DMS114 treated with DMSO at 0.1 percent for 48 hours (cell line): Measurements from ENCODE around the gene CGB3.
"Not testable (repeated sequence)": the region's sequence is repeated elsewhere in the genome, so short reads cannot be mapped to it uniquely, and the experiment has no call there.

Experiments
- DNase-seq: peaks from one replicate; lab custom pipeline; 2025; ENCODE audit not compliant: unreplicated experiment; lab: John Stamatoyannopoulos, UW

Gene CGB3

DNA sequence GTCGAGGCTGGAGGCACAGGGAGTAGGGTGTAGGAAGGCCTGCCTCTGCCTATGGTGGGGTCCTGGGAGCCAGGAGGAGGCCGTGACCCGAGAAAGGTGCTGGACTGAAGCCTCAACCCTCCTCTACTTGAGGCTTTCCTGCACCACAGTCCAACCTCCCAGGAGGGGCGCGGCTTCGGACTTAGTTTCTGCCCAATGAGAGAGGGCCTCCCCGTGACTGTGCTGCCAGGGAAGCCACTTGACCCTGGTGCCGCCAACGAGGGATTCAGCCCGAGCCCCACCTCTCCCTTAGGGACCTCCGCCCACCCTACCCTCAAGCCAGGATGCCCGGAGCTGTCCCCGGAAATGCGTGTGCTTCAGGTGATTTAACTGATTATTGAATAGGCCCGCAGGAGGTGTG, at the start of gene CGB3:
Gene CGB3 (minus strand): TSS at position 101 of the 400 bp plus-strand sequence. CDS start 362 bp downstream, outside the sequence.
- DNase-seq, result not testable (repeated sequence)

DNA sequence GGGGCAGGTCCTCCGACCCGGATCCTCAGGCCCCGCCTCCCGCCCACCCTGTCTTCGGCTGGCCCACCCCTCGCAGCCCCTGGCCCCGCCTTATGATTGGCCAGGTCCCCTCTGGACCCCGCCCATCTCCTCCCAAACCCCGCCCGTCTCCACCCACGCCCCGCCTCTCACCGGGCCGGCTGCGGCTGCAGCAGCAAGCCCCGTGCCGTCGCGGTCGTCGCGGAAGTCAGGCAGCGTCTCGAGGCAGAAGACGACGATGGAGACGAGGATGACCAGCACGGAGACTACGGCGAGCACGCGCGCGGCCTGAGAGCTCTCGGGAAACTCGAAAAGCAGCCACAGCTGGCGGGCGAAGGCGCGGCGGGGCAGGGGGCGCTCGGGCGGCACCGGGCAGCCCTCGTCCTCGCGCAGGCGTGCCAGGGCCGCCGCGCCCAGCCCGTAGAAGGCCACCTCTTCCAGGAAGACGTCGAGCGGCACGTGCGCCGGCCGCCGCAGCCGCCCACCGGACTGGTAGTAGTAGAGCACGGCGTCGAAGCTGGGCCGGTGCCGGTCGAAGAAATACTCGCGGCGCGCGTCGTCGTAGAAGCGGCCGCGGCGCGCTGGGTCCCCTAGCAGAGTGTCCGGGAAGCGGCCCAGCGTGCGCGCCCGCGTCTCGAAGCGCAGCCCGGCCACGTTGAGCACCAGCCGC, 47.9 kb upstream of the CGB3 start:
- no peak for DNase-seq

DNA sequence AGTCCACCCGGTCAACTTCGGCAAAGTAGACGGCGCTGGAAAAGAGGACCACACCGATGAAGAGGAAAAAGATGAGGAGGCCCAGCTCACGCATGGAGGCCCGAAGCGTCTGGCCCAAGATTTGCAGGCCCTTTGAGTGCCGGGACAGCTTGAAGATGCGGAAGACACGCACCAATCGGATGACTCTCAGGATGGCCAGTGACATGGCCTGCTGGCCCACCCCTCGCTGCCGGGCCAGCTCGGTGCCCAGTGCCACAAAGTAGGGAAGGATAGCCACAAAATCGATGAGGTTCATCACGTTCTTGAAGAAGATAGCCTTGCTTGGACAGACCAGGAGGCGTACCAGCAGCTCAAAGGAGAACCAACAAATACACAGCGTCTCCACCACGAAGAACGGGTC, 46.3 kb upstream of the CGB3 start:
- DNase-seq, result no peak

DNA sequence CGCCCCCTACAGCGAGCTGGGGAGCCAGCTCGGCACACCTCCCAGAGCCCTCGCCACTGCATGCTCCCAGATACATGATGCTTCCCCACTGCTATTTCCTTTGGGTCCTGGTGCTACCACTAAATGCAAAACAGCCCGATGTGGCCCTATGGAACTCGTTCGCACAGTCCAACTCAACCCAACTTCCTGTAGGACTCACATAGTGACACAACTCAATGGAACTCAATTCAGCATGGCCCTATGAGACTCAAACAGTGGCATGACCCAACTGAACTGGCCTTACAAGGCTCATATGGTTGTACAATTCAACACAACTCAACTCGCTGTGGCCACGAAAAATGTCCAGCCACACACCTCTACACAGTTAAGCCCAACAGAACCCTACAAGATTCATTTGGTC, 44.9 kb upstream of the CGB3 start:
- DNase-seq, result no peak

DNA sequence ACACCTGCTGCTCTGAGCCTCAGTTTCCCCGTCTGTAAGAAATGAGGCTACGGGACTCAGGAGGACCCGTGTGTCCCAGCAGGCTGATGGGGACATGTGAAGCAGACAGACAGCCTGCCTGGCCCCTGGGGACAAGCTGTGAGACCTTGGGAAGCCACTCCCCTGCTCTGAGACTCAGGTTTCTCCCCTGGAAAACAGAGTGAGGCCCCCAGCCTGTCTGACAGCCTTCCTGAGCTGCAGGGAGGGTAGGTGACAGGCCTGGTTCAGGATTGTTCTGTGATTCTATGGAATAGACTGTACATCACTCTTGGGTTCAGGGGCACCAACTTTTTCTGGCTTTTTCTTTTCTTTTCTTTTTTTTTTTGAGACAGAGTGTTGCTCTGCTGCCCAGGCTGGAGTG, 43.4 kb upstream of the CGB3 start:
- no peak for DNase-seq

DNA sequence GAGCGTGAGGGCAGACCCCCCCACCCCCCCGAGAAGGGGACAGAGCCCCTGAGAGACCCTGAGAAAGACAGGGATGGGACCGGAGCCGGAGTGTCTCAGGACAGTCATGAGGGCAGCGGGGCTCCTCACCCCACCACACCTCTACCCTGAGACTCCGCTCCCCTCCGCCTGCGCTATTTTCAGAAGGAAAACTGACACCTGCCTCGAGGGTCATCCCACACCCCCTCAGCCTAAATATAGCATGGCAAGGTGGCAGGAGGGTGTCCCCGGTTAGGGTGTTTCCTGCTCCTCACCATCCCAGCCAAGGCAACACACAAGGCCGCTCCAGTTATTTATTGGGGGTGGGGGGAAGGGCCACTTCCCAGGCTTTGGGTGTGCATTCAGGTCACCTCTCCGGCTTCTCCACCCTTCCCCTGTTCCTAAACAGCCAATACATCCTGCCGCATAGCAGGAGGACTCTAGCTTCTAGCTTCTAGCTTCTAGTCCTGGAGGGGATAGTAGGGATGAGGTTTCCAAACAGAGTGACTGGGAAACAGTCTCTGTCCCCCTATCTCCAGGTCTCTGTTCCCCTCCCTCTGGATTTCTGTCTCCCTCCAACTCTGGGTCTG, 41.9 kb upstream of the CGB3 start:
- no peak for DNase-seq

DNA sequence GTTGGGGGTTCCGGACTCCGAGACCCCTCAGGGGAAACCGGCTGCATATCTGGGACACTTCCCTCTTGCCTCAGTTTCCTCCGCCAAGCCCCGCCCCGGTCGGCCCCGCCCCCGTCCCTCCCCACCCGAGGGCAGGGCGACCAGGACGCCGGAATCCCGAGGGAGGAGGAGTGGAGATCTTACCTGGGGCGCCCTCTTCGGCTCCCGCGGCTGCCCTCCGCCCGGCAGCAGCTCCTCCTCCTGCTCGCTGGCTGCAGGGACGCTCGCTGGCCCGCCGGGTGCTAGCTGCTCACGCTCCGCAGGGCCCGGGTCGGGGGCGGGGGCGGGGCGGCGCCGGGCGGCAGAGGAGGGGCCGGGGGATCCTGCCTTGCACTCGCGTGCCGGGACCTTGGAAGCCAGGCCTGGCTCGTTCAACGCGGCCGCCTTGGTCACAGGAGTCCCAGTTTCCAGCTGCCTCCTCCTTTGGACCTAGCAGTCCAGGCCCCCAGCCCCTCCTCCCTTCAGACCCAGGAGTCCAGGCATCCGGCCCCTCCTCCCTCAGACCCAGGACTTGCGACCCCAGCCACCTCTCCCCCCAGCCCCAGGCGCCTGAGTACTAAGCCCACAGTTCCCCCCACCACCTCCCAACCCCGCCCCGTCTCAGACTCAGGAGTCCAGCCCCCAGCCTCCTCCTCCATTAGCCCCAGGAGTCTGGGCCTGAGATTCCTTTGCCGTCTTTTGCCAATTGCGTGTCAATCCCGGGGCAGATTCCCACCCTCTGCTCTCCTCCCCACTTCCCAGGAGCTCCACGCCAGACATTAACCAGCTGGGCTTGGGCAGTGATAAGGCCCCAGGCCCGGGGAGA, 40.9 kb upstream of the CGB3 start, which contains the start of gene NTF4:
Gene NTF4 (minus strand): TSS at position 51 of the 844 bp plus-strand sequence. CDS start 2,821 bp downstream, outside the sequence.
- DNase-seq, result no peak

DNA sequence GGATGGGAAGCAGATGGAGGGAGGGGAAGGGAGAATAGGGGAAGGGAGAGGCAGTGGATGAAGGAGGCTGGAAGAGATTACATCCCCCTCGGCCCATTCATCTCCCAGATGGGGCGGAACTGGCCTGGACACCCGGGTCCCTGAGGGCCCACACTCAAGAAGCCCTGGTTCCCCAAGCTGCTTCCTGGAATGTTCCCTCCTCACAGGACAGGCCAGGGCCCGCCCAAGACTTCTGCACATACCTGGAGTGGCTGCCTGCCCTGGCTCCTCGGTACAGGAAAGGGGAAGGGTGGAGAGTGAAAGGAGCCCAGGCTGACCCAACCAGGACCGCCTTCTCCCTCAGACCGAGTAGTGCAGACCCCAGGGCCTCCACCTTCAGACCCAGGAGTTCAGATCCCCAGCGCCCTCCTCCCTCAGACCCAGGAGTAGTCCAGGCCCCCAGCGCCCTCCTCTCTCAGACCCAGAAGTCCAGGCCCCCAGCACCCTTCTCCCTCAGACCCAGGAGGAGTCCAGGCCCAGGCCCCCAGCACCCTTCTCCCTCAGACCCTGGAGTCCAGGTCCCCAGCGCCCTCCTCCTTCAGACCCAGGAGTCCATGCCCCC, 40.0 kb upstream of the CGB3 start:
- DNase-seq, result no peak

DNA sequence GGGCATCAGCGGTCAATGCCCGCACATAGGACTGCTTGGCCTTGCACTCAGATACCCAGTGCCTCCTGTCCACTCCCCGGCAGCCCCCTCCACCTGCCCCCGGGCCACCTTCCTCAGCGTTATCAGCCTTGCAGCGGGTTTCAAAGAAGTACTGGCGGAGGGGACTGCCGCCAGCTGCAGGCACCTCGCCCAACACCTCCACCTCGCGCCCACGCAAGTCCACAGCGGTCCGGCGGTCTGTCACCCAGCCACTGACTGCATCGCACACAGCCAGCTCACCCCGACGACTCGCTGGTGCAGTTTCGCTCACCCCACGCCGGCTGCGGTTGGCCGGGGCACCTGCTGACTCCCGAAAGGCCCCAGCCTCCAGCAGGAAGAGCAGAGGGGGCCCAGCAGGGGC, 37.3 kb upstream of the CGB3 start:
- DNase-seq, result no peak

DNA sequence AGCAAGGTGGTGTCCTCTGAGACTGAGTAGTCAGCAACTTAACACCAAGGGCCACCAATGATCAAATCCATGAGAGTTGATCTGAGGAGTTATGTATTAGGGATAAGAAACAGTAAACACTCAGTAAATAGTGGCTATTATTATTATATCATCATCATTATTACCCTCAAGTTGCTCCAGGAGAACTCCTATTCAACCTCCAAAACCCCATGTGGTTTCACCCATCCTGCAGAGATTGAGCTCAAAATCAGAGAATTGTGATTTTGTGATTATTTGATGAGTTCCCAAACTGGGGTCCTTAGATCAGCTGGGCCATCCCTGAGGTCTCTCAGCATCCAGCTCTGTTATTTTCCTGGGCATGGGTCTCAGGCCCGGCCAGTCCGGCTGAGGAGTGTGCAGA, 36.9 kb upstream of the CGB3 start:
- DNase-seq, result no peak

DNA sequence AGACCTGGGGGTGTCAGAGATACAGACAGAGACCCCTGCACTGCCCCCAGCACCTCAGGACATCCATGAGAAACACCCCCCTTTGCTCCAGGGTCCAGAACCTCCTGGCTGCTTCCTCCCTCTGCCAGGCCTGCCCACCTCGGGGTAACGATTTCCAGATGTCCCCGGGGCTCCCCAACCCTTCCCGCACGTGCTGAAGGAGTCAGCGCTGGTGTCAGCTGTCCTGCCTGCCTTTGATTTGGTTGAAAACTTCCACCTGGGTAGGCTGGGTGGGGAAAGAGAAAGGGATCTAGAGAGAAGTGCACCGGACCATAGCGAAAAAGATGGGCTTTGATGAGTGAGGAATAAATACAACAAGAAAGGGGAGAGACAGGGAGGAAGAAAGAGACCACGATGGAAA, 34.9 kb upstream of the CGB3 start:
- DNase-seq, result no peak

DNA sequence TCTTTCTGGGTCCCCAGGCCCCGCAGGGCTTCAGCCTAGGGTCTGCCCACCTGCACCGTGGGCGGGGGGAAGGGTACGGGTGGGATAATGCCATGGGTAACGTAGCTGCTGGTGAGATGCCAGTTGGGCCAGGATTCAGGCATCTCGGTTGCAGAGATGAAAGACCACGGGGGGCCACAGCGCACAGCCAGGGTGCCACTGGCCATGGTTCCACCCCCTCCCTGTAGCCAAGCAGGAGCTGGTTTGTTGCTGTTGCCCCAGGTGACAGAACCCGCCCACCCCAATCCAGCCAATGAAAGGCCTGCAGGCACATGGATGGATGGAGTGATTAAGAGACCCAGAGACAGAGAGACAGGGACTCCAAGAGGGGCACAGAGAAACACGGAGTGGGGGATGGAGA, 34.4 kb upstream of the CGB3 start:
- no peak for DNase-seq

DNA sequence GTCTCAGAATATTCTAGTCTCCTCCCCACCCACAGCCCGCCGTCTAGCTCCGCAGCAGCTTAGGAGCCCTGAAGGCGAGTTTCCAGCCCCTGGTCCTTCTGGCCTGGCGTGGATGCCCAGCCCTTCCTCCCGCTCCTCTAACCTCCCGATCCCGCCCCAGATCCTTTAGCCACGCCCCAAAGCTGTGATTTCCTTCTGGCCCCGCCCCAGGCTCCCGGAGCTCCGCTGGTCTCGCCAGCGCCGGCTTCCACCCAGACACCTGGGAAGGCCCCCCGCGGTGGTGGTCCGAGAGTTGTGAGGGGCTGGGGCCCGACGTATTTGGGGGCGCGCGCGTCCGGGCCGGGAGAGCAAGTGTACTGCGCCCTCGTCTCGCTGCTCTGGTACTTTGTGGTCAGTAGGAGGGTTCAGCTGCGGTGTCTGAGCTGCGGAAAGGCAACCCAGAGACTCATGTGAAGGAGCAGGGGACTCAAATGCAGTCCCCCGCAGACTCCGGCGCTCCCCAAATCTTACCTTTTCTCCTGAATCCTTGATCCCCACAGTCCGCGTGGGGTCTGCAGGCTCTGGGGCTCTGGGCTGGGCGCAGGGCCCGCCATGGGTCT, 33.6 kb upstream of the CGB3 start, which contains the start of gene CGB7:
Gene CGB7 (minus strand): TSS at position 114 of the 599 bp plus-strand sequence. CDS start 2,374 bp downstream, outside the sequence.
- DNase-seq, result peak; percentile 52

DNA sequence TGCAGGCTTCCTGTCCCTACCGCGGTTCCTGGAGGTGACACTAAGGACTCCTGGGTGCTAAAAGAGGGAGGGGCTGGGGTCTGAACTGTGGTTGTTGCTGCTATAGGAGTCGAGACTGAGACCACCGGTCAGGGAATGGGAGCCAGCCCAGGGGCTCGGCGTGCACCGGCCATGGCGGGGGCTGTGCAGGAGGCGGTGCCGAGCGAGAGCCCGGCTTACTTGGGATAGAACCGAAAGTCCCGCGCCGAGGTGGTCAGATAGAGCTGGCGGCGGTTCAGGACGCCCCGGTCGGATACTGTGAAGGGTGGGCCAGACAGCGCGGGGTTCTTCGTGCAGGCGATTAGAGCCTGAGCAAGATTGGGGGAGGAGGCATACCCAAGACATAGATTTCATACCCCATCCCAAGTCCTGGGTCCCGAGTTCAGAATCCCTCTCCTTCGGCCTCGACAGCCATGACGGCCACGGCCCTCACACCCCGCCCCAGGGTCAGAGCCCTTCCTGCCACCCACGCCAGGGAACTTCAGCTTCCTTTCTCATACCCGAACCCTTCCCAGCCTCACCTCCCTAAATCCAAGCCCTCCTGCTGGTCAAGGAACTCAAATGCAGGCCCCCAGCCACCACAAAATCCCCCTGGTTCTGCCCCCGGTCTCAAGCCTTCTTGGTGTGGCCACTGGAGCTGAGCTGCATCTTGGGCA, 32.9 kb upstream of the CGB3 start:
- DNase-seq, result not testable (repeated sequence)

DNA sequence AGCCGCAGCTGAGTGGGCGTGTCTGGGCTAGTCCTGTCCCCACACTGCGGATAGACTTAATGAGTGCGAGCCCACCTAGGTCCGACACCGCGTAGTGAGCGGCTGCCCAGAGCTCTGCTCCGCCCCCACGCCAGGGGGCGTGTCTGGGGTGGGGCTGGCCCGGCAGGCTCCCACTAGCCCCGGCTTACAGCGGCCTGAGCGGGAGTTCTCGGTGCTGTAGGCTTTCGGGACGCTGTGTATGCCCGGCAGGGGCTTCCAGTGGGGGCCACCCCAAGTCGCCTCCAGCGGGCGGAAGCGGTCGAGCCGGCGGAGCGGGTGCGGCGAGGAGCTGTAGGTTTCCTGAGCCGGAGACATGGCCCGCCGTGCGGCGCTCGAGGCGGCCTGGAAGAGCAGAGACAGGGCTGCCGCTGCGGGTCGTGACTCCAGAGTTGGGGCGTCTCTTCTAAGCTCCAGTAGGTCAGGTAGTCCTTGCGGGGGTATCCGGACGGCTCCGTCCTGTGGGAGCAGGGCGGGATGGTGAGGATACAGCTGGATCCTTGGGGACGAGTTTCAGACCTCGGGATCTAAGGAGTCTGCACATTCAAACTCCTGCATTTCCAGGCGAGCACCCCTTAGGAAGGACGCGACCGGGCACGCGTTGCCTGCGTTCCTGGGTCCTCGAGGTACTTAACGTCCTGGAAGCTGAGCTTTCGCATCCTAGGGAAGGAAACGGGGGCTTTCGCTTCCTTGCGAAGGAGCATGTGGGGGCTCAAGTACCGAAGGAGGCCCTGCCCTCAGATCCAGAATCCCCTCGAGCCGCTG, 32.2 kb upstream of the CGB3 start:
- DNase-seq, result peak; percentile 18

DNA sequence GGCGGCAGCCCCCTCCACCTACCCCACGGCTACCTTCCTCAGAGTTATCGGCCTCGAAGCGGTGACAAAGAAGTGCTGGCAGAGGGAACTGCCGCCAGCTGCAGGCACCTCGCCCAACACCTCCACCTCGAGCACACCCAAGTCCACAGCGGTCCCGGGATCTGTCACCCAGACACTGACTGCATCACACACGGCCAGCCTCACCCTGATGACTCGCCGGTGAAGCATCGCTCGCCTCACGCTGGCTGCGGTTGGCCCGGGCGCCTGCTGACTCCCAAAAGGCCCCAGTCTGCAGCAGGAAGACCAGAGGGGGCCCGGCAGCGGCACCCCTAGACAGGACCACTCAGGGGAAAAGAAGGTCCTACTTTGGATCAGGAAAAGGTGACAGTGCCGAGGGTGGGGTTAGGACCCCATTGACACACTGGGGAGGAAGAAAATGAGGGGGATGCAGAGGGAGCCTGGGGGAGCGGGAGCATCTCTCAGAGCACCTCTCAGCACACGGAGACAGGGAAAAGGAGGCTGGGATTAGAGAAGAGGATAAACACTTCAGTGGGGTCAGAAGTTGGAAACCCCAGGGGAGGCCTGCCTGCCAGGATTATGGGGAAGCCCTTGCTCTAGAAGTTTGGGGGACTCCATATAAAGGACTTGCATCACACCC, 26.4 kb upstream of the CGB3 start:
- not testable (repeated sequence) for DNase-seq

DNA sequence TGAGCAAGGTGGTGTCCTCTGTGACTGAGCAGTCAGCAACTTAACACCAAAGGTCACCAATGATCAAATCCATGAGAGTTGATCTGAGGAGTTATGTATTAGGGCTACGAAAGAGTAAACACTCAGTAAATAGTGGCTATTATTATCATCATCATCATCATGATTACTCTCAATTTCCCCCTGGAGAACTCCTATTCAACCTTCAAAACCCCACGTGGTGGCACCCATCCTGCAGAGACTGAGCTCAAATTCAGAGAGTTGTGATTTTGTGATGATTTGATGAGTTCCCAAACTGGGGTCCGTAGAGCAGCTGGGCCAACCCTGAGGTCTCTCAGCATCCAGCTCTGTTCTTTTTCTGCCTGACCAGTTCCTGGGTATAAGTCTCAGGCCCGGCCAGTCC, 25.7 kb upstream of the CGB3 start:
- DNase-seq, result not testable (repeated sequence)

DNA sequence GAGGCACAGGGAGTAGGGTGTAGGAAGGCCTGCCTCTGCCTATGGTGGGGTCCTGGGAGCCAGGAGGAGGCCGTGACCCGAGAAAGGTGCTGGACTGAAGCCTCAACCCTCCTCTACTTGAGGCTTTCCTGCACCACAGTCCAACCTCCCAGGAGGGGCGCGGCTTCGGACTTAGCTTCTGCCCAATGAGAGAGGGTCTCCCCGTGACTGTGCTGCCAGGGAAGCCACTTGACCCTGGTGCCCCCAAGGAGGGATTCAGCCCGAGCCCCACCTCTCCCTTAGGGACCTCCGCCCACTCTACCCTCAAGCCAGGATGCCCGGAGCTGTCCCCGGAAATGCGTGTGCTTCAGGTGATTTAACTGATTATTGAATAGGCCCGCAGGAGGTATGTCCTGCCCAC, 24.9 kb upstream of the CGB3 start, which contains the start of gene CGB8:
Gene CGB8 (minus strand): TSS at position 101 of the 400 bp plus-strand sequence. CDS start 372 bp downstream, outside the sequence.
- not testable (repeated sequence) for DNase-seq

DNA sequence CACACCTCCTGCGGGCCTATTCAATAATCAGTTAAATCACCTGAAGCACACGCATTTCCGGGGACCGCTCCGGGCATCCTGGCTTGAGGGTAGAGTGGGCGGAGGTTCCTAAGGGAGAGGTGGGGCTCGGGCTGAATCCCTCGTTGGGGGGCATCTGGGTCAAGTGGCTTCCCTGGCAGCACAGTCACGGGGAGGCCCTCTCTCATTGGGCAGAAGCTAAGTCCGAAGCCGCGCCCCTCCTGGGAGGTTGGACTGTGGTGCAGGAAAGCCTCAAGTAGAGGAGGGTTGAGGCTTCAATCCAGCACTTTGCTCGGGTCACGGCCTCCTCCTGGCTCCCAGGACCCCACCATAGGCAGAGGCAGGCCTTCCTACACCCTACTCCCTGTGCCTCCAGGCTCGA, 19.4 kb upstream of the CGB3 start, which contains the start of gene CGB5:
Gene CGB5 (plus strand): TSS at position 301 of the 400 bp plus-strand sequence. CDS start 362 bp downstream, outside the sequence.
- DNase-seq, result not testable (repeated sequence)
